Nucleus accumbens (tissue), 56 donors: ENCODE measurements around the gene ZBTB34.
"Not testable (repeated sequence)": the region's sequence is repeated elsewhere in the genome, so short reads cannot be mapped to it uniquely, and the experiment has no call there.

Source experiments
- DNase-seq, 56 donors: peaks; one replicate each; lab custom pipeline; 2025; lab: John Stamatoyannopoulos, UW

Gene ZBTB34

GRCh38 chr9:126860077-126860756 lies at the start of gene ZBTB34:
ZBTB34 (plus strand) TSS chr9:126860639; CDS start chr9:126879400, 18,761 bp downstream.
- peak in 44 of 56 donors; percentile 25 to 89 (median 70) for DNase-seq

GRCh38 chr9:126813072-126813471 lies 47.4 kb upstream of the ZBTB34 start:
- no peak for DNase-seq

GRCh38 chr9:126814091-126814490 lies 46.3 kb upstream of the ZBTB34 start:
- DNase-seq = no peak

- DNase-seq = not testable (repeated sequence)
Observed at GRCh38 chr9:126817615-126818014, 42.8 kb upstream of the ZBTB34 start.

- no peak for DNase-seq
Observed at GRCh38 chr9:126818482-126818881, 42.0 kb upstream of the ZBTB34 start.

- no peak for DNase-seq
Observed at GRCh38 chr9:126819482-126819881, 41.0 kb upstream of the ZBTB34 start.

- DNase-seq = peak in 20 of 56 donors; percentile 13 to 70 (median 38)
Observed at GRCh38 chr9:126822278-126822677, 38.2 kb upstream of the ZBTB34 start.

GRCh38 chr9:126822873-126823272 lies 37.6 kb upstream of the ZBTB34 start:
- DNase-seq = no peak

- DNase-seq = not testable (repeated sequence)
Observed at GRCh38 chr9:126824052-126824451, 36.4 kb upstream of the ZBTB34 start.

- no peak for DNase-seq
Observed at GRCh38 chr9:126827227-126827626, 33.2 kb upstream of the ZBTB34 start.

- no peak for DNase-seq
Observed at GRCh38 chr9:126829035-126829434, 31.4 kb upstream of the ZBTB34 start.

GRCh38 chr9:126830827-126831226 lies 29.6 kb upstream of the ZBTB34 start:
- no peak for DNase-seq

GRCh38 chr9:126832440-126832839 lies 28.0 kb upstream of the ZBTB34 start:
- peak in 2 of 56 donors; percentile 31 to 41 for DNase-seq

- DNase-seq = no peak
Observed at GRCh38 chr9:126833020-126833419, 27.4 kb upstream of the ZBTB34 start.

GRCh38 chr9:126833710-126834345 lies 26.6 kb upstream of the ZBTB34 start:
- peak in 3 of 56 donors; percentile 28 to 46 (median 46) for DNase-seq

GRCh38 chr9:126834672-126835071 lies 25.8 kb upstream of the ZBTB34 start:
- no peak for DNase-seq

- no peak for DNase-seq
Observed at GRCh38 chr9:126836216-126836615, 24.2 kb upstream of the ZBTB34 start.

GRCh38 chr9:126838055-126838811 lies 22.2 kb upstream of the ZBTB34 start:
- peak in 1 of 56 donors; percentile 36 for DNase-seq

GRCh38 chr9:126838895-126839294 lies 21.5 kb upstream of the ZBTB34 start:
- no peak for DNase-seq

- DNase-seq = no peak
Observed at GRCh38 chr9:126839301-126839700, 21.1 kb upstream of the ZBTB34 start.

- DNase-seq = peak in 1 of 56 donors; percentile 17
Observed at GRCh38 chr9:126842220-126842842, 18.1 kb upstream of the ZBTB34 start.
